GM19035 (cell line): Measurements from ENCODE around the gene NELFA.

Experiments
- ATAC-seq: cut with Tn5 transposase; IDR thresholded peaks from one replicate; pipeline ENCODE4 v1.9.1; 2021; ENCODE audit not compliant: unreplicated experiment

Gene NELFA

DNA sequence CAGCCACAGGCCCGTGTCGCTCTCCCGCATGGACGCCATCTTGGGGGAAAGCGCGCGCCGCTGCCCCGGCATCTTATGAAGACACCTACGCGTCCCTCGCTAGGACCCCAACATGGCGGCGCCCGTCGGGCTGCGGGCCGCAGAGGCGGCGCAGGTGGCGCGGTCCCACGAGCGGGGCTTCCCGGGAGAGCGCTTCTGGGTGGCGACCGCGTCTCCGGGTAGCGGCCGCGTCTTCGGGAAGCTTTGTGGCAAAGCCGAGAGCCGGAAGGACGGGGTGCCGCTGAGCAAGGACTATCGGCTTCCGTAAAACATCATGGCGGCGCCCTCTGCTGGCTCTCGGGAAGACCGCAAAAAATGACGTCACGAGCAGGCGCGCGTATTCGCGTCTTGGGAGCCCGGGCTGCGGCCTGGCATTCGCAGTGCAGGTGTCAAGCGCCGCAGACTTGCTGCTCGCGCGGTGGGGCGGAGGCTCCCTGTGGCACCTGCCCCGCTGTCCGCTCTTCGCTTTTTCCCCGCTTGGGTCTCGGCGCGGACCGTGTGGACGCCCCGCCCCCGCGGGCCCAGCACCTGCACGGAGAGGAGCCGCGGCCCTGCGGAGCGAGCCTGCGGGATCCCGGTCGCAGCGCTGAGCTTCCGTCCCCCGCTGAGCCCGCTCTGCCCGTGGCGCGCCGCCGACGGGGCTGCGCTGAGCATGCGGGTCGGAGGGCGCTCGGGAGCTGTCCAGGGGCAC, at the start of gene NELFA:
Gene NELFA, minus strand, starts transcription at position 54 of the 730 bp plus-strand sequence. Its CDS starts 15 bp downstream, at position 39.
- ATAC-seq: peak; percentile 86

- no peak for ATAC-seq
Observed at GRCh38 chr4:2057382-2058065, 48.8 kb upstream of the NELFA start.

- no peak for ATAC-seq
Observed at GRCh38 chr4:2054217-2054616, 45.4 kb upstream of the NELFA start.

DNA sequence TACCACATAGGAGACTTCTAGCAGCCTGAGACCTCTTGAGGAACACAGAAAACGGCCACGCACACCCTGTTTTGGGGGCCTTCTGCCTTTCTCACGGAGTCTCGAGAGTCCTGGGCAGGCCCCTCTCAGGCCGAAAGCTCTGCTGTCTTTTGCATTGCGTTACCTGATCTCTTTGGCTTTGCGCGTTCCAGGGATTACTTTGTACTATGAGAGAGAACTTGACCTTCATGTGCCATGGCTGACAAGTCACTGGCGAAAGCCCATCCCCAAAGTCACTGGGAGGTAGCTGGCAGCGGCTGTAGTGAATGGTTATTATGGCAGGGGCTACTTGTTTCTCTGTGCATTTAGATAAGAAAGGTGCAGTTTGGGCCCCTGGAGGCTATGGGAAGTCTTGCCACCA, 42.3 kb upstream of the NELFA start:
- no peak for ATAC-seq

- no peak for ATAC-seq
Observed at GRCh38 chr4:2049811-2050210, 41.0 kb upstream of the NELFA start.

GRCh38 chr4:2049381-2049780, 40.6 kb upstream of the NELFA start:
- ATAC-seq: no peak

- no peak for ATAC-seq
Observed at GRCh38 chr4:2048831-2049230, 40.1 kb upstream of the NELFA start.

DNA sequence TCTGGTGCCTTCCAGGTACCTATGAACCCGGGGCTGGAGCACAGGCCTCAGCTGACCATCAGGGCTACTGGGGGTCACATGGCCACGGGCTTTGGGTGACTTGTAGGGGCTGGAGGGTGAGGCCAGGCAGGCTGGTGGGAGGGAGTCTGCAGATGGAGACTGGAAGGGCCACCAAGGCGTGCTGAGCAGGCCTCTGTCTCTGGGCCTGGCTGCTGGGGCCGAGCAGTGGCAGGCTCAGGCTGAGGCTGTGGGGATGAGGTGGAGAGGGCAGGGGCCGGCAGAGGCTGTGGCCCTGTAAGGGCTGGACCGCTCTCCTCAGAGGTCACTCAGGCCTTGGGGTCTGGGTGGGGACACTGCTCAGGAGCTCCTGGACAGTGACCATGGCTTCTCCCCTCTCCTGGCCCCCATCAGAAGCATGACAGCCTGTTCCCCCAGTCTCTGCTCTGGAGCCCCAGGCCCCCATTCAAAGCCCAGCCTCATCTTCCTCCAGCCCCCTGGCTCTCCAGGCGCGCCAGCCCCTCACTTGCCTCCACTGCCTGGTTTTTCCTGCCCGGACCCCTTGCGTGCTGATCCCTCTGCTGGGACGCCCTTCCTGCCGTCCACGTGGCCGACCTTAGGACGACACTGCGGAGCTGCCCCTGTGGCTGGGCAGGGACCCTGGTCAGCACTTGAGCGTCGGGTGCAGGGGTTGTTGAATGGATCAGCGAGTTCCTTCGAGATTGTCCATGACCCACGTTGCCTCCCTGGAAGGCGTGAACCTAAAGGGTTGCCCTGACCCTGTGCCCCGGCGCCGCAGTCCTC, 39.2 kb upstream of the NELFA start:
- ATAC-seq: no peak

DNA sequence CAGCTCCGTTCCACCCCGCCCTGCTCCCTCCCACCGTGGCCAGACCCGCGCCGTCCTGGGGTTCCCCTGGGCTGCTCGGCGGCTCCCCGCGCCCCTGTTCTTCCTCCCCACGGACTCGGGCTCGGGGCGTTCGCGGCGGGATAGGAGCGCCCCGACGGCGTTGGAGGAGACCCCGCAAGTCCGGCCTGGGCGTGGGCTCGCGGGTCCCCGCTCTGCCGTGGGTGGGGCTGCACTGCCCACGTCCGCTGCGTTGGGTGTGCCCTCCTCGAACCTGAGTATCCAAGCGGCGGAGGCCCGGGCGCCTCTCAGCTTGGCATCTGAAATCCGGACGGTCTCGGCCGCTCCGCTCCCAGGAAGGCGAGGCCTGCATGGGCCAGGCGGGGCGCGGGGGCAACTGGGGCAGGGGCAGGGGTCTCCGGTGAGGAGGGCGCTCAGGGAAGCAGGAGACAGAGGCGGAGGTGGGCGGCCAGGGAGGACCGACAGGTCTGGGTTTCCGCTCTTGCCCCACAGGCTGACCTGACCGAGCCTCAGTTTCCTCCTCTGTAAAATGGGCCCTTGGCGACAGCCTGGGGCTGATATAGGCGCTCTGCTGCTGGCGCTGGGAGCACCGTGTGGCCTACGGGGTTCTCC, 38.4 kb upstream of the NELFA start:
- ATAC-seq: no peak

GRCh38 chr4:2046031-2046961, 37.5 kb upstream of the NELFA start:
- ATAC-seq: no peak

DNA sequence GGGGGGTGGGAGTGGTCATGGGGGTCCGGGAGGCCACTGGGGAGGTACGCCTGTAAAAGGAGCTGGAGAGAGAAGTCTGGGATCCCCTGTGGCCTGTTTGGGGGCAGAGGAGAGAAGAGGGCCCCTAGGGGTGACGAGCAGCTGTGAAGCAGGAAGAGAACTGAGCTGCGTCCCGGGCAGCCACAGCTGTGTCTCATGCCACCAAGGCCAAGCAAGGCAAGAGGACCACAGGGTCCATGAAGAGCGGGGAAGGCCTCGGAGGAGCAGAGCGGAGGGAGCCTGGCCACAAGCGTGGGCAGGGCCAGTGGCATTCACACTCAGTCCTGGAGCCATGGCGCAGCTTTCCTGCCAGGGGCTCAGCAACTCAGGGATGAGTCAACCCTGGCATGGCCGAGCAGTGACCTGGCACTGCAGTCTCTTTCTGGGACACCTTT, 36.8 kb upstream of the NELFA start:
- ATAC-seq: no peak

DNA sequence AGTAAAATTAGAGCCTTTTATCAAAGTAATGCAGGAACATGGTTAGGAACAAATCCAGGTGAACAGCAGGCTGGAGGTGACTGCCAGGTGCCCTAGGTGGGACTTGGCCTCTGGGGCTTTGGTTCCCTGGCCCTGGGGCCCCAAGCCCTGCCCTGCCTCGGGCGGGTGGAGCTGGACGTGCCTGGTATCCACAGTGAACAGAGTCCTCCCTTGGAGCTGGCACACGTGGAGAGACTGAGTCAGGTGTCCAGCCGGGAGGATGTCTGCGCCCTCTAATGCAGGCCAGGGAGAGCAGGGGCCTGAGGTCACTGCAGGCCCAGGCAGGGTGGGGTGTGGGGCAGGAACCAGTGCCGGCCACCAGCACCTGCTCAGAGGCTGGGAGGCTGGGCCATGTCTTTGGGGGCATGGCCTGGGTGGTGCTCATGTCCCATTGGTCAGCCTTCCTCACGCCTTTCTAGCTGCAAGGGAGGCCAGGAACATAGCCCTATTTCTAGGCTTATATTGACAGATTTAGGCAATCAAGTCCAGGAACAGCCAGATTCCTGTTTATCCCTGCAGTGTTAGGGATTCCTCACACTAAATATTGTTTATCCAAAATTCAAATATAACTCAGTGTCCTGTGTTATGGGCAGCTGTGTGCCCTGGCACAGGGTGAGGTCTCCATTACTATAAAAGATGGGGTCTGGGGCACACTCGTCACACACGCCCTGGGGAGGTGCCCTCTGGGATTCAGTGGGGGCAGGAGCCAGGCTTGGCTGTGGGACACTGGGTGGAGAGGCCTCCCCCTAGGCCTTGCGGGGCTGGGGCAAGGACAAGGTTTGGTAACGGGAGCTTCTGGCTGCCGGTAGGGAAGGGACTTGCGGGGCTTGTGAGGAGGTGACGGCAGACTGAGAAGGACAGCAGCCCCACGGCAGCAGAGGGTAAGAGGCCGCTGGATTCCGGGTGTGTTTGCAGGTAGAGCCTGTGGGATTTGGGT, 36.1 kb upstream of the NELFA start:
- no peak for ATAC-seq

- ATAC-seq: no peak
Observed at GRCh38 chr4:2044119-2044485, 35.3 kb upstream of the NELFA start.

- ATAC-seq: no peak
Observed at GRCh38 chr4:2043396-2044118, 34.8 kb upstream of the NELFA start.

- ATAC-seq: no peak
Observed at GRCh38 chr4:2042947-2043395, 34.2 kb upstream of the NELFA start.

DNA sequence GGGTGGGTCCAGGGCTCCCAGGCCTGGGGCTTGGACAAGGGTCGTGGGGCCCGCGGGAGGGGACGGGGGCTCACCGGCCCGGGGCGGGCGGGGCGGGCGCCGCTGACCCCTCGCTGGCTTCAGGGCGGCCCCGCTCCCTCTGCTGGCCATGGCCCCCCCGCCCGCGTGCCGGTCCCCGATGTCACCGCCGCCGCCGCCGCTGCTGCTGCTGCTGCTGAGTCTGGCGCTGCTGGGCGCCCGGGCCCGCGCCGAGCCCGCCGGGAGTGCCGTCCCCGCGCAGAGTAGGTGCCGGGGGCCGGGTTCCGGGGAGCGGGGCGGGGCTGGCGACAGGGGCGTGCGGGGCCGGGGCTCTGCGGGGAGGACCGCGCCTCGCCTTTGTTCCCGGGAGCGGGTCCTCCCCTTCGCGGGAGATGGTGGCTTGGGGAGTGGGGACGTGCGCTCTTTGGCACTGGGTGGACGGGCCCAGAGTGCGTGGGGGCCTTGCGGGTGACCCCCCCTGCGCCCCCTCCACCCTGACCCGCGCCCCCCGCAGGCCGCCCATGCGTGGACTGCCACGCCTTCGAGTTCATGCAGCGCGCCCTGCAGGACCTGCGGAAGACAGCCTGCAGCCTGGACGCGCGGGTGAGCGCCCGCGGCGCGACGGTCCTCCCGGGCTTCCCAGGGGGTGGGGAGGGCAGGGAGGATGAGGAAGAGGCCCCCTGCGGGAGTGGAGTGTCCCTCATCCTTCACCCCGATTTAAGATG, 33.6 kb upstream of the NELFA start:
- ATAC-seq: peak; percentile 41

DNA sequence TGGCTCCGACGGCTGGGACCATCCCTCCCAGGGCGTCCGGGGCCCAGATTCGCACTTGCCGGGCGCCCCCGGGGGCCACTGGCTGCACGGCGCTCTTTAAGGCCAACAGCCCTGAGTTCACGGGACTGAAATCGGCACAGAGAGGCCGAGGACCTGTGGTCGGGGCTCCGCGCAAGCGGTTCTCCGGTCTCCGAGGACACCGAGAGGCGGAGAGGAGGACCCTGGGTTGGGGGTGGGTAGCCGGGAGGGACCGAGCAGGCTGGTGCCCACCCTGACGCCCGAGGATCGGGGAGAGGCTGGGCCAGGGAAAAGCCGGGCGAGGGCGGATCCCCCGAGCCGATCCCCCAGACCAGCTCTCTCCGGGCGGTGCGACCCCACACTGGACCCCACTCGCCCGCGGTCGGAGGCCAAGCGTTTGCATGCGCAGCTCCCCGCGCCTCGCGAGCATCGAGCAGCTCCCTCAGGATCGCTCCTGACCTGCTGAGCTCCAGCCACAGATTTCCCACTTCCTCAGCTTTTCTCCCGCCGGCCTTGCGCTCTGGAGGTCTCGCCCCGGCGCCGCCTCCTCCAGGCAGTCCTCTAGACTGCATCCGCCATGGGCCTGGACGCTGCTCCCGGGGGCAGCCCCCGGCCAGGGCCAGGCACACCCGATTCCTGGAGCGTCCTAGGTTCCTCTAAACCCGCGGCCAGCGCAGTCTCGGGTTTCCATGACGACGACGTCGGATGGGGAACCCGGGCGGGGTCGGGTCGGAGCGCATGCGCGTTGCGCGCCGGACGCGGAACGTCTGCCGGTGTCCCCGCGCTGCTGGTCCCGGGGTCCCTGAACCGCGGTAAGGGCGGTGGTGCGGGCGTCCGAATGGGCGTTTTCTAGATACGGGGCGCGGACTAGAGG, 32.7 kb upstream of the NELFA start:
- peak; percentile 79 for ATAC-seq
